ENCODE data around the gene FADS6. TPM values are rescaled to one million over a fixed set of nuclear protein-coding genes. Genes with fewer than 3 reads are reported as not detected.
"Not testable (repeated sequence)": the region's sequence is repeated elsewhere in the genome, so short reads cannot be mapped to it uniquely, and the experiment has no call there.

The FADS6 gene
- total RNA-seq, 2 experiments from 2014 or later = not detected

- no peaks in the 10 kb centered on the region for H3K36me3 Mint-ChIP-seq (ENCODE audit: low read depth)
- H3K27ac Mint-ChIP-seq = no peak overlapping the region
- POLR2A ChIA-PET = no interaction called here
- ATAC-seq (no peak), DNase-seq (no peak)
- CTCF ChIA-PET = interaction anchor here (2.5 to 3.9 kb wide), 2 partner anchors 40 to 42 kb away, joined by 11 to 18 read pairs; no protein-coding TSS in a partner anchor
- peaks cover 20% of the 10 kb centered on the region for H3K27me3 Mint-ChIP-seq (ENCODE audit: low read depth)
- no peak overlapping the region for H3K4me3 Mint-ChIP-seq
- H3K9me3 Mint-ChIP-seq (ENCODE audit: insufficient read depth) = no peaks in the 10 kb centered on the region
- peaks cover 5% of the 10 kb centered on the region for H3K4me1 Mint-ChIP-seq (ENCODE audit: low read depth)
These were observed 25.5 kb upstream of the FADS6 start for GRCh38 chr17:74918906-74919305.

DNA sequence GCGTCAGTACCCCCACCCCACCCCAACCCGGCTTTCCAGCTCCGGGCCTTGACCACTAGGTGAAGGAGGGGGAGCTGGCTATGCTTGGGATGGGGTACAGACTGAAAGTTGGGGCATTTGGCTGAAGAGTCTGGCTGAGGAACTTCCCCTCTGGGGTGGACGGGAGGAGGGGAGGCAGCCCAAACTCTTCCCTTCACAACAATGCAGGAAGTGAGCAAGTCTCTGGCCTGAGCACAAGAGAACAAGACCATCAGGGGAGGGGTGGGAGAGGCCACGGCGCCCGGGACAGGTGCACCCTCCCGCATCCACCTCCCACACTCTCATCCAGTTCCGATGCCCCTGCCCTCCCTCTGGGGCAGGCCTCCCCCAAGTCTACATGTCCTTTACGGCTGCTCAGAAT lies 24.0 kb upstream of the FADS6 start:
- Mint-ChIP-seq H3K4me3 (no peak overlapping the region), H3K9me3 (ENCODE audit: insufficient read depth) (no peaks in the 10 kb centered on the region), H3K27me3 (ENCODE audit: low read depth) (peaks cover 11% of the 10 kb centered on the region), H3K27ac (no peak overlapping the region), H3K36me3 (ENCODE audit: low read depth) (no peaks in the 10 kb centered on the region), H3K4me1 (ENCODE audit: low read depth) (peaks cover under 1% of the 10 kb centered on the region)
- ATAC-seq (no peak), DNase-seq (no peak)
- ChIA-PET POLR2A (no interaction called here), CTCF (no interaction called here)

DNA sequence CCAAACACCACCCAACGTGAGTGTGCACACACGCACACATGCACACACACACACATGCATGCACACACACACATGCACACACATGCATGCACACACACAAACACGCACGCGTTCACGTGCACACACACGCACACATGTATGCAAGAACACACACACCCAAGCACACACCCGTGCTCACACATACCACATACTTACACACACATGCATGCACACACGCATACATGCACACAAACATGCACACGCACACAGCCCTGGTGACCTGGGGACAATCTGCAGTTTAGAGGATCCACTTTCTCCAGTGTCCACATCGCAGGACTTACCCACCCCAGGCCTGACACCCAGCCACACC lies 23.4 kb upstream of the FADS6 start:
- H3K27ac Mint-ChIP-seq = no peak overlapping the region
- CTCF ChIA-PET = no interaction called here

GRCh38 chr17:74916136-74916850 lies 22.9 kb upstream of the FADS6 start:
- Mint-ChIP-seq H3K9me3 (ENCODE audit: insufficient read depth) (no peaks in the 10 kb centered on the region), H3K4me3 (no peak overlapping the region), H3K27ac (no peak overlapping the region), H3K36me3 (ENCODE audit: low read depth) (no peaks in the 10 kb centered on the region), H3K4me1 (ENCODE audit: low read depth) (no peaks in the 10 kb centered on the region), H3K27me3 (ENCODE audit: low read depth) (peaks cover 6% of the 10 kb centered on the region)
- ChIA-PET POLR2A (no interaction called here), CTCF (no interaction called here)
- ATAC-seq (no peak), DNase-seq (no peak)

More for the DNA sequence above, 23.4 kb upstream of the FADS6 start:
- Mint-ChIP-seq H3K9me3 (ENCODE audit: insufficient read depth) (no peaks in the 10 kb centered on the region), H3K4me1 (ENCODE audit: low read depth) (no peaks in the 10 kb centered on the region), H3K27me3 (ENCODE audit: low read depth) (peaks cover 6% of the 10 kb centered on the region), H3K36me3 (ENCODE audit: low read depth) (no peaks in the 10 kb centered on the region), H3K4me3 (no peak overlapping the region)
- DNase-seq = no peak
- ATAC-seq = no peak
- POLR2A ChIA-PET = no interaction called here

GRCh38 chr17:74911423-74911822 lies 18.0 kb upstream of the FADS6 start:
- H3K27ac Mint-ChIP-seq; CTCF ChIA-PET; H3K4me3 Mint-ChIP-seq; H3K36me3 Mint-ChIP-seq (ENCODE audit: low read depth); H3K27me3 Mint-ChIP-seq (ENCODE audit: low read depth); DNase-seq; ATAC-seq; H3K4me1 Mint-ChIP-seq (ENCODE audit: low read depth); POLR2A ChIA-PET; H3K9me3 Mint-ChIP-seq (ENCODE audit: insufficient read depth): not testable (repeated sequence)

DNA sequence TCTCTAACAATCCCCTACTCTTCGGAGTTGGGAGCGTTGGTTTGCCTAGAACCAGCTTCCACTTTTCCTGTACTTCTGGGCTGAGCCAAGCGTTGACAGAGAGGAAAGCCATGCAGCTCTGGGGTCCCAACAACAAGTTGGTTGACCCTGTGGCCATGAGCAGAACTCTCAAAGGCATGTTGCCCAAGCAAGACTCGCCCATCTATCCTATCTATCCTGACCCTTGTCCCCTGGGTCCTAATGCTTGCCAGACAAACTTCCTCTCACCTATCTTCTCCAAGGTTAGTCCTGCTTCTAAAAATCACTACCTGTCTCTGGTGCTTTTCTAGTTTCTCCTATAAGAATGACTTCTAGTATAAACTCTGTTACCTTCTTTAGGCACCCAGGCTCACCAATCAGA lies 15.7 kb upstream of the FADS6 start:
- DNase-seq; POLR2A ChIA-PET; H3K4me3 Mint-ChIP-seq; H3K27ac Mint-ChIP-seq; ATAC-seq; H3K4me1 Mint-ChIP-seq (ENCODE audit: low read depth); H3K36me3 Mint-ChIP-seq (ENCODE audit: low read depth); H3K9me3 Mint-ChIP-seq (ENCODE audit: insufficient read depth); CTCF ChIA-PET; H3K27me3 Mint-ChIP-seq (ENCODE audit: low read depth): not testable (repeated sequence)

DNA sequence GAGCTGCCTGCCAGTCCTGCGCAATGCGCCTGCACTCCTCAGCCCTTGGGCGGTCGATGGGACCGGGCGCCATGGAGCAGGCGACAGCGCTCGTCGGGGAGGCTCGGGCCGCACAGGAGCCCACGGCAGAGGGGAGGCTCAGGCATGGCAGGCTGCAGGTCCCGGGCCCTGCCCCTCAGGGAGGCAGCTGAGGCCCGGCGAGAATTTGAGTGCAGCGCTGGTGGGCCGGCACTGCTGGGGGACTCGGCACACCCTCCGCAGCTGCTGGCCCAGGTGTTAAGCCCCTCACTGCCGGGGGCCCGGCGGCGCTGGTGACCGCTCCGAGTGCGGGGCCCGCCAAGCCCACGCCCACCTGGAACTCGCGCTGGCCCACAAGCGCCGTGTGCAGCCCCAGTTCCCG lies 13.6 kb upstream of the FADS6 start:
- H3K4me3 Mint-ChIP-seq = no peak overlapping the region
- H3K9me3 Mint-ChIP-seq (ENCODE audit: insufficient read depth) = no peaks in the 10 kb centered on the region
- no peaks in the 10 kb centered on the region for H3K4me1 Mint-ChIP-seq (ENCODE audit: low read depth)
- peaks cover 7% of the 10 kb centered on the region for H3K27me3 Mint-ChIP-seq (ENCODE audit: low read depth)
- POLR2A ChIA-PET = no interaction called here
- no peak overlapping the region for H3K27ac Mint-ChIP-seq
- DNase-seq (no peak), ATAC-seq (no peak)
- H3K36me3 Mint-ChIP-seq (ENCODE audit: low read depth) = no peaks in the 10 kb centered on the region
- CTCF ChIA-PET = interaction anchor here (1.6 kb wide), 1 partner anchor 16 kb away, joined by 6 read pairs; the partner anchor contains the start of genes OTOP2 and USH1G

DNA sequence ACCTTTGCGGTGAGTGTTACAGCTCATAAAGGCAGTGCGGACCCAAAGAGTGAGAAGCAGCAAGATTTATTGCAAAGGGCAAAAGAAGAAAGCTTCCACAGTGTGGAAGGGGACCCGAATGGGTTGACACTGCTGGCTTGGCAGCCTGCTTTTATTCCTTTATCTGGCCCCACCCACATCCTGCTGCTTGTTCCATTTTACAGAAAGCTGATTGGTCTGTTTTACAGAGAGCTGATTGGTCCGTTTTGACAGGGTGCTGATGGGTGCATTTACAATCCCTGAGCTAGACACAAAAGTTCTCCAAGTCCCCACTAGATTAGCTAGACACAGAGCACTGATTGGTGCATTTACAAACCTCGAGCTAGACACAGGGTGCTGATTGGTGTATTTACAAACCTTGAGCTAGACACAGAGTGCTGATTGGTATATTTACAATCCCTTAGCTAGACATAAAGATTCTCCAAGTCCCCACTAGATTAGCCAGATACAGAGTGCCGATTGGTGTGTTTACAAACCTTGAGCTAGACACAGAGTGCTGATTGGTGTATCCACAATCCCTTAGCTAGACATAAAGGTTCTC lies 12.9 kb upstream of the FADS6 start:
- not testable (repeated sequence) for ATAC-seq; H3K27me3 Mint-ChIP-seq (ENCODE audit: low read depth); H3K36me3 Mint-ChIP-seq (ENCODE audit: low read depth); H3K4me1 Mint-ChIP-seq (ENCODE audit: low read depth); H3K9me3 Mint-ChIP-seq (ENCODE audit: insufficient read depth); H3K4me3 Mint-ChIP-seq
- ChIA-PET CTCF (interaction anchor here (1.2 to 1.6 kb wide), 2 partner anchors 17 to 55 kb away, joined by 3 to 6 read pairs; partner anchors contain the start of genes OTOP2 and USH1G), POLR2A (interaction anchor here (0.6 kb wide), 1 partner anchor 119 kb away, joined by 3 read pairs; no protein-coding TSS in a partner anchor)
- peak overlapping the region; percentile 25 for H3K27ac Mint-ChIP-seq
- peak; percentile 32 for DNase-seq

GRCh38 chr17:74904687-74905409 lies 11.4 kb upstream of the FADS6 start:
- peaks cover 8% of the 10 kb centered on the region for H3K27me3 Mint-ChIP-seq (ENCODE audit: low read depth)
- no peak overlapping the region for H3K4me3 Mint-ChIP-seq
- H3K27ac Mint-ChIP-seq = no peak overlapping the region
- no peaks in the 10 kb centered on the region for H3K9me3 Mint-ChIP-seq (ENCODE audit: insufficient read depth)
- ChIA-PET CTCF (no interaction called here), POLR2A (no interaction called here)
- no peaks in the 10 kb centered on the region for H3K4me1 Mint-ChIP-seq (ENCODE audit: low read depth)
- ATAC-seq = no peak
- no peaks in the 10 kb centered on the region for H3K36me3 Mint-ChIP-seq (ENCODE audit: low read depth)
- no peak for DNase-seq

GRCh38 chr17:74903671-74904070 lies 10.2 kb upstream of the FADS6 start:
- DNase-seq (no peak), ATAC-seq (no peak)
- H3K27ac Mint-ChIP-seq = no peak overlapping the region
- ChIA-PET POLR2A (no interaction called here), CTCF (interaction anchor here (1.0 kb wide), 1 partner anchor 58 kb away, joined by 3 read pairs; no protein-coding TSS in a partner anchor)
- no peaks in the 10 kb centered on the region for H3K9me3 Mint-ChIP-seq (ENCODE audit: insufficient read depth)
- no peaks in the 10 kb centered on the region for H3K4me1 Mint-ChIP-seq (ENCODE audit: low read depth)
- peaks cover 12% of the 10 kb centered on the region for H3K27me3 Mint-ChIP-seq (ENCODE audit: low read depth)
- no peaks in the 10 kb centered on the region for H3K36me3 Mint-ChIP-seq (ENCODE audit: low read depth)
- H3K4me3 Mint-ChIP-seq = no peak overlapping the region

GRCh38 chr17:74903034-74903433 lies 9.6 kb upstream of the FADS6 start:
- ChIA-PET CTCF (interaction anchor here (1.0 kb wide), 1 partner anchor 59 kb away, joined by 3 read pairs; no protein-coding TSS in a partner anchor), POLR2A (no interaction called here)
- H3K4me3 Mint-ChIP-seq = no peak overlapping the region
- ATAC-seq (no peak), DNase-seq (no peak)
- no peaks in the 10 kb centered on the region for H3K4me1 Mint-ChIP-seq (ENCODE audit: low read depth)
- H3K9me3 Mint-ChIP-seq (ENCODE audit: insufficient read depth) = no peaks in the 10 kb centered on the region
- H3K36me3 Mint-ChIP-seq (ENCODE audit: low read depth) = no peaks in the 10 kb centered on the region
- H3K27me3 Mint-ChIP-seq (ENCODE audit: low read depth) = peaks cover 14% of the 10 kb centered on the region
- no peak overlapping the region for H3K27ac Mint-ChIP-seq

Measured in activated CD8-positive, alpha-beta T cell treated with anti-CD3 and anti-CD28 coated beads, Interleukin-2, amount 10 ng/mL, durations not matched to agents 7 days and 5 days (primary cell).